Measurements from ENCODE around the gene SCAMP1.

Gene SCAMP1

GRCh38 chr5:78339617-78340436 lies 20.6 kb upstream of the SCAMP1 start:
- H3K27ac ChIP-seq (ENCODE audit: low read depth, low read length): no peak overlapping the region

GRCh38 chr5:78341440-78341839 lies 19.0 kb upstream of the SCAMP1 start:
- no peak overlapping the region for H2AFZ ChIP-seq (ENCODE audit: low read depth, low read length, severe bottlenecking)
- H3K9me2 ChIP-seq (replicated peaks; ENCODE audit: insufficient read depth, low read length): no peaks in the 10 kb centered on the region
- TF ChIP-seq EZH2phosphoT487 (conservative IDR thresholded peaks at IDR 0.05; ENCODE audit: low read length) (no peak), CTCF (IDR thresholded peaks at IDR 0.05; ENCODE audit: insufficient read depth, low read length, poor library complexity, severe bottlenecking) (no peak)
- no peaks in the 10 kb centered on the region for H3K27me3 ChIP-seq (ENCODE audit: low read length)
- H3K27ac ChIP-seq (ENCODE audit: low read depth, low read length): no peak overlapping the region
- H3K4me2 ChIP-seq (ENCODE audit: low read depth, low read length, poor library complexity, severe bottlenecking): no peak overlapping the region
- no peaks in the 10 kb centered on the region for H3K9me3 ChIP-seq (ENCODE audit: insufficient read depth, low read length)
- H4K20me1 ChIP-seq (ENCODE audit: low read depth, low read length): no peaks in the 10 kb centered on the region
- no peaks in the 10 kb centered on the region for H3K79me2 ChIP-seq (ENCODE audit: insufficient read depth, low read length)
- no peak overlapping the region for H3K9ac ChIP-seq (ENCODE audit: low read length)
- H3K36me3 ChIP-seq (ENCODE audit: low read length): no peaks in the 10 kb centered on the region
- H3F3A ChIP-seq (ENCODE audit: insufficient read depth): no peaks in the 10 kb centered on the region
- H3K4me3 ChIP-seq (ENCODE audit: insufficient read depth, low read length, poor library complexity, severe bottlenecking): no peak overlapping the region

More at GRCh38 chr5:78339617-78340436, 20.6 kb upstream of the SCAMP1 start:
- no peak overlapping the region for H2AFZ ChIP-seq (ENCODE audit: low read depth, low read length, severe bottlenecking)
- H3K36me3 ChIP-seq (ENCODE audit: low read length): no peaks in the 10 kb centered on the region
- H3K4me2 ChIP-seq (ENCODE audit: low read depth, low read length, poor library complexity, severe bottlenecking): no peak overlapping the region
- no peak overlapping the region for H3K4me3 ChIP-seq (ENCODE audit: insufficient read depth, low read length, poor library complexity, severe bottlenecking)
- TF ChIP-seq CTCF (IDR thresholded peaks at IDR 0.05; ENCODE audit: insufficient read depth, low read length, poor library complexity, severe bottlenecking) (no peak), EZH2phosphoT487 (conservative IDR thresholded peaks at IDR 0.05; ENCODE audit: low read length) (no peak)
- no peaks in the 10 kb centered on the region for H3K9me2 ChIP-seq (replicated peaks; ENCODE audit: insufficient read depth, low read length)
- no peaks in the 10 kb centered on the region for H4K20me1 ChIP-seq (ENCODE audit: low read depth, low read length)
- H3K9me3 ChIP-seq (ENCODE audit: insufficient read depth, low read length): no peaks in the 10 kb centered on the region
- no peaks in the 10 kb centered on the region for H3F3A ChIP-seq (ENCODE audit: insufficient read depth)
- no peak overlapping the region for H3K9ac ChIP-seq (ENCODE audit: low read length)
- no peaks in the 10 kb centered on the region for H3K79me2 ChIP-seq (ENCODE audit: insufficient read depth, low read length)
- H3K27me3 ChIP-seq (ENCODE audit: low read length): no peaks in the 10 kb centered on the region

GRCh38 chr5:78345485-78345884 lies 14.9 kb upstream of the SCAMP1 start:
- no peak overlapping the region for H3K27ac ChIP-seq (ENCODE audit: low read depth, low read length)
- H3K36me3 ChIP-seq (ENCODE audit: low read length): no peaks in the 10 kb centered on the region
- H3K9me2 ChIP-seq (replicated peaks; ENCODE audit: insufficient read depth, low read length): no peaks in the 10 kb centered on the region
- no peak overlapping the region for H3K4me2 ChIP-seq (ENCODE audit: low read depth, low read length, poor library complexity, severe bottlenecking)
- H3F3A ChIP-seq (ENCODE audit: insufficient read depth): no peaks in the 10 kb centered on the region
- H4K20me1 ChIP-seq (ENCODE audit: low read depth, low read length): no peaks in the 10 kb centered on the region
- H3K9ac ChIP-seq (ENCODE audit: low read length): no peak overlapping the region
- no peaks in the 10 kb centered on the region for H3K9me3 ChIP-seq (ENCODE audit: insufficient read depth, low read length)
- TF ChIP-seq EZH2phosphoT487 (conservative IDR thresholded peaks at IDR 0.05; ENCODE audit: low read length) (no peak), CTCF (IDR thresholded peaks at IDR 0.05; ENCODE audit: insufficient read depth, low read length, poor library complexity, severe bottlenecking) (no peak)
- H3K27me3 ChIP-seq (ENCODE audit: low read length): no peaks in the 10 kb centered on the region
- no peak overlapping the region for H2AFZ ChIP-seq (ENCODE audit: low read depth, low read length, severe bottlenecking)
- H3K79me2 ChIP-seq (ENCODE audit: insufficient read depth, low read length): no peaks in the 10 kb centered on the region
- no peak overlapping the region for H3K4me3 ChIP-seq (ENCODE audit: insufficient read depth, low read length, poor library complexity, severe bottlenecking)
